WTC11 (cell line): ENCODE measurements around the gene VIPR2. TPM values are rescaled to one million over a fixed set of nuclear protein-coding genes. Genes with fewer than 3 reads are reported as not detected.

Experiments
- ATAC-seq: fragments of 200-7000 bp; cut with Tn5 transposase; 2 replicates; pipeline ENCODE4 v1.10.0; 2021; ENCODE audit warnings: mild to moderate bottlenecking, moderate library complexity
- CTCF ChIA-PET: fragments of 300-600 bp; sonication (Branson Sonifier 250); formaldehyde crosslinking; loops from one replicate; lab custom pipeline; 2021; ENCODE audit warnings: antibody characterized with exemption; lab: Charles Lee
- POLR2A ChIA-PET: fragments of 350-600 bp; sonication (Branson Sonifier 250); formaldehyde crosslinking; loops from one replicate; lab custom pipeline; 2021; ENCODE audit warnings: antibody characterized with exemption; lab: Charles Lee
- DNase-seq: peaks from one replicate; pipeline ENCODE4 v3.0.0; 2021; ENCODE audit warnings: low spot score
- H3K27ac Mint-ChIP-seq: 2 replicates; pipeline ENCODE4 v1.8.0; 2021; ENCODE audit warnings: mixed read lengths
- H3K27me3 Mint-ChIP-seq: 2 replicates; pipeline ENCODE4 v1.8.0; 2021; ENCODE audit warnings: low read depth, mild to moderate bottlenecking, moderate library complexity, mixed read lengths
- H3K36me3 Mint-ChIP-seq: 2 replicates; pipeline ENCODE4 v1.8.0; 2021; ENCODE audit warnings: mixed read lengths
- H3K4me1 Mint-ChIP-seq: 2 replicates; pipeline ENCODE4 v1.8.0; 2022; ENCODE audit warnings: mixed read lengths
- H3K4me3 Mint-ChIP-seq: 2 replicates; pipeline ENCODE4 v1.8.0; 2021; ENCODE audit warnings: mild to moderate bottlenecking, moderate library complexity, mixed read lengths
- H3K9me3 Mint-ChIP-seq: 2 replicates; pipeline ENCODE4 v1.8.0; 2021; ENCODE audit warnings: mixed read lengths
- AR ChIP-seq: fragments of 250-450 bp; sonication (Bioruptor Pico); IDR thresholded peaks from 2 replicates; pipeline ENCODE4 v1.9.0; 2021; ENCODE audit warnings: mild to moderate bottlenecking
- CDX4 ChIP-seq: fragments of 250-450 bp; sonication (Bioruptor Pico); IDR thresholded peaks from 2 replicates; pipeline ENCODE4 v1.9.0; 2021; ENCODE audit warnings: moderate library complexity, mild to moderate bottlenecking, inconsistent platforms, borderline replicate concordance
- ESRRA ChIP-seq: sonication (generic); formaldehyde crosslinking; IDR thresholded peaks from 2 replicates; pipeline ENCODE4 v1.8.1; 2022; ENCODE audit warnings: mild to moderate bottlenecking, missing genetic modification reagents, borderline replicate concordance
- FOXP1 ChIP-seq: sonication (generic); formaldehyde crosslinking; IDR thresholded peaks from 2 replicates; pipeline ENCODE4 v1.8.0; 2022; ENCODE audit warnings: missing genetic modification reagents, mild to moderate bottlenecking, moderate library complexity, borderline replicate concordance
- GABPB1 ChIP-seq: sonication (generic); formaldehyde crosslinking; IDR thresholded peaks from 2 replicates; pipeline ENCODE4 v1.8.1; 2023; ENCODE audit warnings: mild to moderate bottlenecking, missing genetic modification reagents
- MAX ChIP-seq: sonication (generic); formaldehyde crosslinking; IDR thresholded peaks from 2 replicates; pipeline ENCODE4 v1.8.0; 2022; ENCODE audit warnings: mild to moderate bottlenecking, missing genetic modification reagents
- MXD4 ChIP-seq: fragments of 250-450 bp; sonication (Bioruptor Pico); IDR thresholded peaks from 2 replicates; pipeline ENCODE4 v1.8.0; 2021; ENCODE audit warnings: mild to moderate bottlenecking, moderate library complexity, borderline replicate concordance
- MYBL2 ChIP-seq: sonication (generic); formaldehyde crosslinking; IDR thresholded peaks from 2 replicates; pipeline ENCODE4 v1.8.1; 2023; ENCODE audit warnings: mild to moderate bottlenecking, moderate library complexity, missing genetic modification reagents
- NFE2L1 ChIP-seq: sonication (generic); formaldehyde crosslinking; IDR thresholded peaks from 2 replicates; pipeline ENCODE4 v1.8.1; 2023; ENCODE audit warnings: missing genetic modification reagents
- NR2C2 ChIP-seq: sonication (generic); formaldehyde crosslinking; IDR thresholded peaks from 2 replicates; pipeline ENCODE4 v1.8.0; 2022; ENCODE audit warnings: mild to moderate bottlenecking, missing genetic modification reagents
- PREB ChIP-seq: sonication (generic); formaldehyde crosslinking; IDR thresholded peaks from 2 replicates; pipeline ENCODE4 v1.8.1; 2022; ENCODE audit warnings: mild to moderate bottlenecking, missing genetic modification reagents, moderate library complexity, borderline replicate concordance
- PRRX2 ChIP-seq: fragments of 250-450 bp; sonication (Bioruptor Pico); IDR thresholded peaks from 2 replicates; pipeline ENCODE4 v1.8.0; 2021; ENCODE audit warnings: mild to moderate bottlenecking
- RELA ChIP-seq: sonication (generic); formaldehyde crosslinking; IDR thresholded peaks from 2 replicates; pipeline ENCODE4 v1.8.1; 2022; ENCODE audit warnings: missing genetic modification reagents, mild to moderate bottlenecking, borderline replicate concordance
- RORB ChIP-seq: fragments of 250-450 bp; sonication (Bioruptor Pico); IDR thresholded peaks from 2 replicates; pipeline ENCODE4 v1.9.0; 2021; ENCODE audit warnings: mild to moderate bottlenecking
- SMAD4 ChIP-seq: sonication (generic); formaldehyde crosslinking; IDR thresholded peaks from 2 replicates; pipeline ENCODE4 v1.8.0; 2022; ENCODE audit warnings: mild to moderate bottlenecking, missing genetic modification reagents
- ZNF263 ChIP-seq: sonication (generic); formaldehyde crosslinking; IDR thresholded peaks from 2 replicates; pipeline ENCODE4 v1.8.1; 2022; ENCODE audit warnings: low read depth, mild to moderate bottlenecking, moderate library complexity, missing genetic modification reagents
- ZNF317 ChIP-seq: sonication (generic); formaldehyde crosslinking; IDR thresholded peaks from 2 replicates; pipeline ENCODE4 v1.8.1; 2023; ENCODE audit warnings: low read depth, mild to moderate bottlenecking, moderate library complexity, missing genetic modification reagents, borderline replicate concordance
- ZNF423 ChIP-seq: fragments of 250-450 bp; sonication (Bioruptor Pico); IDR thresholded peaks from 2 replicates; pipeline ENCODE4 v2.1.2; 2022; ENCODE audit warnings: mild to moderate bottlenecking, moderate library complexity
- ZNF425 ChIP-seq: fragments of 250-450 bp; sonication (Bioruptor Pico); conservative IDR thresholded peaks from 2 replicates; pipeline ENCODE4 v1.9.0; 2021; ENCODE audit warnings: mild to moderate bottlenecking
- ZNF512 ChIP-seq: sonication (generic); formaldehyde crosslinking; IDR thresholded peaks from 2 replicates; pipeline ENCODE4 v1.8.1; 2022; ENCODE audit warnings: missing genetic modification reagents, borderline replicate concordance
- total RNA-seq: library from RNA; stranded (reverse); gene quantifications from 3 replicates; pipeline ENCODE4 v1.2.3, GENCODE V29; 2021

VIPR2 gene
- total RNA-seq, 1 experiment from 2014 or later: 7.5 TPM

GRCh38 chr7:159016591-159016990 lies 128.1 kb downstream of the VIPR2 start:
- Mint-ChIP-seq H3K4me3 (no peak overlapping the region), H3K36me3 (no peaks in the 10 kb centered on the region)
- no peak for ATAC-seq

GRCh38 chr7:159015454-159016410 lies 128.9 kb downstream of the VIPR2 start:
- Mint-ChIP-seq H3K27ac (no peak overlapping the region), H3K4me1 (peaks cover 20% of the 10 kb centered on the region), H3K9me3 (peaks cover 8% of the 10 kb centered on the region), H3K4me3 (no peak overlapping the region), H3K27me3 (no peaks in the 10 kb centered on the region), H3K36me3 (no peaks in the 10 kb centered on the region)
- CTCF ChIA-PET: interaction anchor here (1.0 to 2.5 kb wide), 4 partner anchors 14 to 42 kb away, joined by 3 to 12 read pairs (median 10); no protein-coding TSS in a partner anchor
- POLR2A ChIA-PET: no interaction called here
- no peak for DNase-seq
- TF ChIP-seq MAX (CRISPR knock-in tag) (peak; percentile 45; the same call in 1 of the 2 replicates), PRRX2 (CRISPR knock-in tag) (no peak), MXD4 (CRISPR knock-in tag) (no peak), AR (CRISPR knock-in tag) (no peak)
- peak; percentile 72 for ATAC-seq

More at GRCh38 chr7:159016591-159016990, 128.1 kb downstream of the VIPR2 start:
- TF ChIP-seq ESRRA (CRISPR knock-in tag) (no peak), ZNF263 (CRISPR knock-in tag) (no peak), RORB (CRISPR knock-in tag) (no peak), ZNF317 (CRISPR knock-in tag) (no peak)
- CTCF ChIA-PET: interaction anchor here (1.9 to 2.5 kb wide), 3 partner anchors 14 to 40 kb away, joined by 10 to 12 read pairs (median 11); no protein-coding TSS in a partner anchor
- DNase-seq: no peak
- H3K27ac Mint-ChIP-seq: no peak overlapping the region
- peaks cover 8% of the 10 kb centered on the region for H3K9me3 Mint-ChIP-seq
- no peaks in the 10 kb centered on the region for H3K27me3 Mint-ChIP-seq
- POLR2A ChIA-PET: no interaction called here
- H3K4me1 Mint-ChIP-seq: peaks cover 19% of the 10 kb centered on the region

- H3K4me1 Mint-ChIP-seq: peaks cover 19% of the 10 kb centered on the region
- H3K9me3 Mint-ChIP-seq: peaks cover 8% of the 10 kb centered on the region
- ChIA-PET POLR2A (no interaction called here), CTCF (interaction anchor here (1.0 to 2.5 kb wide), 4 partner anchors 14 to 41 kb away, joined by 3 to 12 read pairs (median 10); no protein-coding TSS in a partner anchor)
- H3K4me3 Mint-ChIP-seq: no peak overlapping the region
- H3K27me3 Mint-ChIP-seq: no peaks in the 10 kb centered on the region
- ATAC-seq (no peak; the same call in 1 of the 2 replicates), DNase-seq (no peak)
- no peaks in the 10 kb centered on the region for H3K36me3 Mint-ChIP-seq
- H3K27ac Mint-ChIP-seq: no peak overlapping the region
- TF ChIP-seq GABPB1 (CRISPR knock-in tag): no peak
- no peak for TF ChIP-seq RELA (CRISPR knock-in tag)
- TF ChIP-seq ZNF425 (CRISPR knock-in tag): no peak
- no peak for TF ChIP-seq PREB (CRISPR knock-in tag)
- TF ChIP-seq ZNF263 (CRISPR knock-in tag): no peak
- TF ChIP-seq NFE2L1 (CRISPR knock-in tag): no peak
- no peak for TF ChIP-seq ZNF423 (CRISPR knock-in tag)
- no peak for TF ChIP-seq ZNF512 (CRISPR knock-in tag)
- TF ChIP-seq NR2C2 (CRISPR knock-in tag): no peak
- TF ChIP-seq RORB (CRISPR knock-in tag): no peak
- no peak for TF ChIP-seq CDX4 (CRISPR knock-in tag)
- TF ChIP-seq SMAD4: no peak
- TF ChIP-seq FOXP1: no peak
- TF ChIP-seq MYBL2 (CRISPR knock-in tag): no peak
Observed at GRCh38 chr7:159015081-159015453, 129.6 kb downstream of the VIPR2 start.
